Measurements from ENCODE around the gene PGD.

PGD gene

GRCh38 chr1:10396870-10397269, 2.0 kb upstream of the PGD start:
- no peak for ATAC-seq (ENCODE audit: low read depth)
- TF ChIP-seq CTCF (IDR thresholded peaks at IDR 0.05; ENCODE audit: poor library complexity, severe bottlenecking): no peak

GRCh38 chr1:10398278-10398733, 558 bp upstream of the PGD start:
- H3K36me3 ChIP-seq (ENCODE audit: low read depth): peaks cover 29% of the 10 kb centered on the region
- no peaks in the 10 kb centered on the region for H3K27me3 ChIP-seq (ENCODE audit: insufficient read depth, poor library complexity, severe bottlenecking)
- TF ChIP-seq CTCF (IDR thresholded peaks at IDR 0.05; ENCODE audit: poor library complexity, severe bottlenecking): no peak
- peak overlapping the region; percentile 63 for H3K27ac ChIP-seq (ENCODE audit: poor library complexity, severe bottlenecking)
- H3K4me1 ChIP-seq (ENCODE audit: insufficient read depth, poor library complexity, severe bottlenecking): peaks cover 16% of the 10 kb centered on the region
- peak overlapping the region; percentile 66 for H3K4me3 ChIP-seq (ENCODE audit: severe bottlenecking)
- peaks cover 8% of the 10 kb centered on the region for H3K9me3 ChIP-seq (ENCODE audit: severe bottlenecking)
- ATAC-seq (ENCODE audit: low read depth) (no peak), DNase-seq (ENCODE audit: low spot score) (no peak)

More at GRCh38 chr1:10396870-10397269, 2.0 kb upstream of the PGD start:
- DNase-seq (ENCODE audit: low spot score): no peak
- no peak overlapping the region for H3K4me3 ChIP-seq (ENCODE audit: severe bottlenecking)
- peaks cover 17% of the 10 kb centered on the region for H3K36me3 ChIP-seq (ENCODE audit: low read depth)
- H3K9me3 ChIP-seq (ENCODE audit: severe bottlenecking): peaks cover 8% of the 10 kb centered on the region
- H3K27ac ChIP-seq (ENCODE audit: poor library complexity, severe bottlenecking): no peak overlapping the region
- peaks cover 10% of the 10 kb centered on the region for H3K4me1 ChIP-seq (ENCODE audit: insufficient read depth, poor library complexity, severe bottlenecking)
- no peaks in the 10 kb centered on the region for H3K27me3 ChIP-seq (ENCODE audit: insufficient read depth, poor library complexity, severe bottlenecking)

- Histone ChIP-seq H3K4me3 (ENCODE audit: severe bottlenecking) (peak overlapping the region; percentile 66), H3K27ac (ENCODE audit: poor library complexity, severe bottlenecking) (peak overlapping the region; percentile 63), H3K4me1 (ENCODE audit: insufficient read depth, poor library complexity, severe bottlenecking) (peaks cover 16% of the 10 kb centered on the region), H3K36me3 (ENCODE audit: low read depth) (peaks cover 38% of the 10 kb centered on the region), H3K9me3 (ENCODE audit: severe bottlenecking) (peaks cover under 1% of the 10 kb centered on the region), H3K27me3 (ENCODE audit: insufficient read depth, poor library complexity, severe bottlenecking) (no peaks in the 10 kb centered on the region)
- ATAC-seq (ENCODE audit: low read depth): no peak; the same call in 1 of the 3 replicates
- no peak for DNase-seq (ENCODE audit: low spot score)
- no peak for TF ChIP-seq CTCF (IDR thresholded peaks at IDR 0.05; ENCODE audit: poor library complexity, severe bottlenecking)
Measured at GRCh38 chr1:10399444-10399941, 629 bp downstream of the PGD start.

DNA sequence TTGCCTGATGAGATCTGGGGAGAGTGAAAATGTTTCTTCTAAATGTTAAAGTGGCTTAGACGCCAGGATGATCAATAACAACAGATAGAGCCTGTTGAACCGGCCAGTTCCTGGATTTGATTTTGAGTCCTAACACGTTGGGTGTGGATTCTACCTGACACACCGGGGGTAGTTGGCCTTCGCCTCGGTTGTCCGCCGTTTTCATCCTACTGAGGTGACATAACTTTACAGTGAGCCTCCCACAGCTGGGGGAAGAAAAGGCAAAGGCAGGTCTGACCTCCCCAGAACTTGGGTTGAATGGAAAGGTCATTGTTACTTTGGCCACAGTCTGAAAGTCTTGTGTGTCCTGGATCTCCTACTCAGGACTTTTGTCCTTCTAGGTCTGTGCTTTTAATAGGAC, 1.1 kb downstream of the PGD start:
- no peak for DNase-seq (ENCODE audit: low spot score)
- H3K27ac ChIP-seq (ENCODE audit: poor library complexity, severe bottlenecking): peak overlapping the region; percentile 63

More for the DNA sequence above, 1.1 kb downstream of the PGD start:
- Histone ChIP-seq H3K4me3 (ENCODE audit: severe bottlenecking) (peak overlapping the region; percentile 66), H3K27me3 (ENCODE audit: insufficient read depth, poor library complexity, severe bottlenecking) (no peaks in the 10 kb centered on the region), H3K36me3 (ENCODE audit: low read depth) (peaks cover 44% of the 10 kb centered on the region), H3K4me1 (ENCODE audit: insufficient read depth, poor library complexity, severe bottlenecking) (peaks cover 16% of the 10 kb centered on the region), H3K9me3 (ENCODE audit: severe bottlenecking) (no peaks in the 10 kb centered on the region)
- no peak for ATAC-seq (ENCODE audit: low read depth)
- TF ChIP-seq CTCF (IDR thresholded peaks at IDR 0.05; ENCODE audit: poor library complexity, severe bottlenecking): no peak
